HG03060 (cell line): ENCODE measurements around the gene CAMTA1.
"Not testable (repeated sequence)": the region's sequence is repeated elsewhere in the genome, so short reads cannot be mapped to it uniquely, and the experiment has no call there.

ENCODE experiments used
- ATAC-seq: cut with Tn5 transposase; IDR thresholded peaks from one replicate; pipeline ENCODE4 v1.9.1; 2021; ENCODE audit warnings: low read depth, moderate number of reproducible peaks; ENCODE audit not compliant: unreplicated experiment

Gene CAMTA1

DNA sequence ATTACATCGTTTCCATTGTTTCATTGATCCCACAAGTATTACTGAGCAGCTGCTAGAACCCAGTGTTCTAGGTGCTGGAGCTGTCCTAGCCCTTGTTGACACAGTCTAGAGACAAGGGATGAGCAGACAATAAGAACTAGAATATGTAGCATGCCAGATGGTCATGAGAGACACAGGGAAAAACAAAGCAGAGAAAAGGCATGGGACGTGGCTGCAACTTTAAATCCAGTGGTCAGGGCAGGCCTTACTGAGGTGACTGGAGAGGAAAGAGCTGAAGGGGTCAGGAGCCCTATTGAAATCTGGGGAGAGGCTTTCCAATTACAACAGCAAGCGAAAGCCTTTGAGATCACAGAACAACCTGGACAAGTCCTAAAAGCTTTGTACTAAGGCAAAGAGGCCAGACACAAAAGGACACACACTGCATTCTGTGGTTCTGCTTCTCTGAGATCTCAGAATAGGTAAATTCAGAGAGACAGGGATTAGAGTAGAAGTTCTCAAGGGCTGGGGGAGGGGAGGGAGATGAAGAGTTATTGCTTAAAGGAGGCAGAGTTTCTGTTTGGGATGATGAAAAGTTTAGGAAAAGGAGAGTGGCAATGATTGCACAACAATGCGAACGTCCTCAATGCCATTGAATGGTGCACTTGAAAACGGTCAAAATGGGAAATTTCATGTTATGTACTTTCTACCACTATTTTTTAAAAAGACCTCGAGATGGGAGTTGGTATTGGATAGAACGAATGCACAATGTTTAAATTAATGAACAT lies 518.5 kb downstream of the CAMTA1 start:
- ATAC-seq: no peak

DNA sequence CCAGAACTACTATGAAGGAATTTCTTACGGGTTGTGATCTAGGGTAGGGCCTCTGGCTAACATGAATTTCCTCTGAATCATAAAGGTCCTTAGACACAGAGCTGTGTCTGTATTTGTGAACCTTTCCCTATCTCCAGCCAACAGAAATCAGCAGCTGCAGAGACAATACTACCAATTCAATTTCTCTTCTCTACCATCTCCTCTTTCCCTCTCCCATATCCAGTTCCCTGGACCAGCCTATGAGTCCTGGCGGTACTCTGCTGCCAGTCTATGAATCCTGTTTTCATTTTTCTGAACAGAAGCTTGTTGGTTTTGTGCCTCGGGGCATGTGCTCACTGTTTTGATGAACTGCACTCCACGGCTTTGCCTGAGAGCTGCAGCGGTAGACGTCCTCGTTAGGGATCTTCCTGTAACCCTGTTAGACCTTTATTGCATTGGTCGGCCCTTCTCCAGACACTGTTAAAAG lies 527.9 kb downstream of the CAMTA1 start:
- no peak for ATAC-seq

DNA sequence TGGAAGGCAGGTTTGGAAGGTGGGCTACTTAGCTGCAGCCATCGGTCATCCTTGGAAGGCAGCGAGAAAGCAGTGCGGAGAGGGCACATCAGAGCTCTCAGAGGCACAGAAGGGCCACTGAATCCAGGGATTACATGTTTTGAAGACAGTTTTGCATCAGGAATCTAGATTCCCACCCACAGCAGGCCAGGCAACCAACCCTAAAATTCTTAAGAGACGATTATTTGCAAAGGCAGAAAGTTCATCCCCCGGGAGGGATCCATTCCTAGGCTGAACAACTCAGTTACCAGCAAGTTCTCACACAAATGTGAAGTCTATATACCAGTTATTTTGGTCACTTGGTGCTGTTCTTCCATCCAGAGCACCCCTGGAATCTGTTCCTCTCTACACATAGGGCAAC lies 528.6 kb downstream of the CAMTA1 start:
- ATAC-seq: no peak

DNA sequence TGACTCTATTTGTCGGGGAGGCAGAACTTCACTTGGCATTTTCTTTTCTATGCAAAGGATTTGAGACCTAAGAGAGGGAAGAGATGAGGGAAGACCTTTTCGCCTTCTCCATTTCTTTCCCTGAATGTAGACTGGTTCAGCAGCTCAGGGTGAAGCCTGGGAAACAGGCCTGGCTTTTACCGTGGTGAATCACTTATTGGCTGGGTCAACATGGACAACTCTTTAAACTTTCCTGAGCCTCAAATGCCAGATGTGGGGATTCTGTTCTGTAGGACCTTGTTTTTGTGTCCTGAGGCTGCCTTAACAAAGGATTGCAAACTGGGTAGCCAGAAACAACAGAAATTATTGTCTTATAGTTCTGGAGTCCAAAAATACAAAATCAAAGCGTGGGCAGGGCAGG lies 530.1 kb downstream of the CAMTA1 start:
- no peak for ATAC-seq

DNA sequence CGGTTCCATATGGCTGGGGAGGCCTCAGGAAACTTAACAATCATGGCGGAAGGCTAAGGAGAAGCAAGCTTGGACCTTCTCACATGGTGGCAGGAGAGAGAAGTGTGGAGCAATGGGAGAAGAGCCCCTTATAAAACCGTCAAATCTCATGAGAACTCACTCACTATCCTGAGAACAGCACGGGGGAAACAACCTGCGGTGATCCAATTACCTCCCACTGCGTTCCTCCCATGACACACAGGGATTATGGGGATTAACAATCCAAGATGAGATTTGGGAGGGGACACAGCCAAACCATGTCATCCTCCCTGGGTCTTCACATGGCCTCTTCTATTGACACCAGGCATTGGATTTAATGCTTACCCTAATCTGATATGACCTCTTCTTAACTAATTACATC lies 530.7 kb downstream of the CAMTA1 start:
- ATAC-seq: no peak

DNA sequence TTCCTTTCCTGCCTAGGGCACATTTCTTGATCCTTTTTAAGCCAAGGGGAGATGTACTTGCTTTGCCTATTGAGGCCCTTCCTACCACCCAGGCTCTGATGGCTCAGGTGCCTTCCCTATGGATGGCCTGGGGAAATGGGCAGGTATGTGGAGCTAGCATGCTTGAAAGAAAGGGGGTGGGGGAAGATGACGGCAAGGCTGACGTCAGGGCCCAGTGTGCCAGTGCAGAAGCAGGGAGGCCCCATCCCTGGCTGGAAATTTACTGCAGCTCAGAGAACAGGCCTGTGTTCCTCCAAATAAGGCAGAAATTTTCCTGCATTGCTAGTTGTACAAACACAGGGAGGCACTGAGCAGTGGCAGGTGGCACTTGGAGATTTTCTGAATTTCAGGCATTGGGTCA lies 532.6 kb downstream of the CAMTA1 start:
- ATAC-seq: no peak

DNA sequence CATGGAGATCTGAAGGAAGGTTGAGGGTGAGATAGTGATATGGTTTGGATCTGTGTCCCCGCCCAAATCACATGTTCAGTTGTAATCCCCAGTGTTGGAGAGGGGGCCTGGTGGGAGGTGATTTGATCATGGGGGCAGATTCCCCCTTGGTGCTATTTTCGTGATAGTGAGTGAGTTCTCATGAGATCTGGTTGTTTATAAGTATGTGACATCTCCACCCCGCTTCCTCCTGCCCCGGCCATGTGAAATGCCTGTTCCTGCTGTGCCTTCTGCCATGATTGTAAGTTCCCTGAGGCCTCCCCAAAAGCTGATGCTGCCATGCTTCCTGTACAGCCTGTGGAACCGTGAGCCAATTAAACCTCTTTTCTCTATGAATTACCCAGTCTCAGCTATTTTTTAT lies 533.9 kb downstream of the CAMTA1 start:
- no peak for ATAC-seq

DNA sequence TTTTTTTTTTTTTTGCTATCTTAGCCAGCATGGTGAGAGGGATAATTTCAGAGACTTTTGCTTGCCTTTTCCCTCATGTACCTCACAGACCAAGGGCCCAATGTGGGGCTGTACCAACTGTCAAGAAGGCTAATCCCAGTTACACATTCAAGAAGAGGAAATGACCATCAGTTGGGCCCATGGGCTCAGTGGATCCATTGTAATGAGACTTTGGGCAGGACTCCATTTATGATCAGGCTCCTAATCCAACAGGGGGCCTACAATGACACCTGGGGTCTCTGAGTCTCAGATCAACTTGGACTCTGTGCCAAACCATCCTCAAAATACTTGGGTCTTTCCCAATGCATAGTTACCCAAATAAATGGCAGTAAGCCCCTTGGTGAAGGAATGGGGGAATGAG lies 535.4 kb downstream of the CAMTA1 start:
- no peak for ATAC-seq

DNA sequence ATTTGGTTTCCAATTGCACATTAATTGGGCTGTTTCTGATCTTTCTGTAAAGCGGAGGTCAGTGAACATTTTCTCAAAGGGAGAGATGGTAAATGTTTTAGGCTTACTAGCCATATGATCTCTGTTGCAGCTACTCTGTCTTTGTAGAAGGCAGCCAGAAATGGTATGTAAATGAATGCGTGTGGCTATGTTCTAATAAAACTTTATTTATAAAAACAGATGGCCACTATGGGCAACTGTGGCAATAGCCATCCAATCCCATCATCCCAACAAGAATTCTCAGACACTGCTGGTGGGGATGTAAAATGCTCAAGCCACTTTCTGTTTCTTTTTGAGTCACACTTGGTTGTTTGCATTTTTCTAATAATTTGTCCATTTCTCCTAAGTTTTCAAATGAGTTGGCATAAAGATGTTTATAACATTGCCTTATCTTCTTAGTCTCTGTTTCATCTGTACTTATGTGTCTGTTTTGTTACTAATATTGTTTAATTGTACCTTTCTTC lies 537.1 kb downstream of the CAMTA1 start:
- ATAC-seq: no peak

DNA sequence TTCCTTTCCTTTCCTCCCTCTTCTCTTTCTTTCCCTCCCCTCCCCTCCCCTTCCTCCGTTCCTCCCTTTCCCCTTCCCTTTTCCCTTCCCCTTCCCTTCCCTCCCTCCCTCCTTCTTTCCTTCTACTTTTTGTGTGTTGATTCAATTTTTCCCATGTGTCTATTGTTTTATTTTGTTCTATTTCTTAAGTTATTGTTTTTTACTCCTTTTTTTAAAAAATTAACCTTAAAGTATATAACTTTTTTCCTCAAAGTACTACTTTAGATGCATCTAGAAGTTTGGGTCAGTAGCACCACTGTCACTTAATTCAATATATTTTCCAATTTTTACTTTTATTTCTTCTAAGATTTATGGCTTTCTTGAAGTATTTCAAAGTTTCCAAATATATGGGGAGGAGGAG lies 537.7 kb downstream of the CAMTA1 start:
- no peak for ATAC-seq

DNA sequence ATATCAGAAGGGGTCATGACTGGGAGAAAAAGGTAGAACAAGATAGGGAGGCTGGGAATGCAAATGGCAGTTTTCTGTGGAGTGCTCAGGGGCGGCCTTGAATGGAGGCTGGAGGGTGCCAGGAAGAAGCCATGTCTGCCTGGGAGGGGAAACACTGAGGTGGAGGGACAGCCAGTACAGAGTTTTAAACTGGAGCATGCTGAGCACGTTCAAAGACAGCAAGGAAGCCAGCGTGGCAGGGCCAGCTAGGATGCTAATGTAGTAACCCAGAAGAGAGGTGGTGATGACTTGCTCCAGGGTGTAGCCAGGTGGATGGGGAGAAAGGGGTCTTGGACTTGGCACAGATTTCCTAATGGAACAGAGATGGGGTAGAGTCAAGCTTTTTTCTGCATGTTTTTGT lies 540.0 kb downstream of the CAMTA1 start:
- no peak for ATAC-seq

DNA sequence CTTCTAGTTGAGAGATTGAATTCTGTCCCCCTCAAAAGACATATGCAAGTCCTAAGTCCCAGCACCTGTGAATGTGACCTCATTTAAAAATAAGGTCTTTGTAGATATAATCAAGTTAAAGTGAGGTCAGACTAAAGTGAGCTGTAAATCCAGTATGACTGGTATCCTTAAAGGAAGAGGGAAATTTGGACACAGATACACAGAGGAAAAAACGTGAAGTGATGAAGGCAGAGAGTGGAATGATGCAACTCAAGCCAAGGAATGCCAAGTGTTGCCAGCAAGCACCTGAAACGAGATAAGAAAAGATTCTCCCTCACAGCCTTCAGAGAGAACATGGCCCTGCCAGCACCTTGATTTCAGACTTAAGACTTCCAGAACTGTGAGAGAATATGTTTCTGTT lies 541.1 kb downstream of the CAMTA1 start:
- ATAC-seq: no peak

DNA sequence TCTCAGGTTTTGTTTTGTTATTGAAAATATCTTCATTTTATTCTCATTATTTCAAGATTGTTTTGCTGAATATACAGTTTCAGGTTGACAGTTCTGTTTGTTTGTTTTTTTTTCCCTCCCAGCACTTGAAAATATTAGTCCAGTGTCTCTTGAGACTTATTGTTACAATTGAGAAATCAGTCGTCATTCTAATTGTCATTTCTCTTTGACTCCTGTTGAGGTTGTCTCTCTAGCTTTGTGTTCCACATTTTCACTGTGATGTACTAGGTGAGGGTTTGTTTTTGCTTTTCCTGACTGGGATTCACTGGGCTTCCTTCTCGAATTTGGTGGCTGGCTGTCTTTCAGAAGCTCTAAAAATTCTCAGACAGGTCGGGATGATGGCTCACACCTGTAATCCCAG lies 542.6 kb downstream of the CAMTA1 start:
- ATAC-seq: no peak

DNA sequence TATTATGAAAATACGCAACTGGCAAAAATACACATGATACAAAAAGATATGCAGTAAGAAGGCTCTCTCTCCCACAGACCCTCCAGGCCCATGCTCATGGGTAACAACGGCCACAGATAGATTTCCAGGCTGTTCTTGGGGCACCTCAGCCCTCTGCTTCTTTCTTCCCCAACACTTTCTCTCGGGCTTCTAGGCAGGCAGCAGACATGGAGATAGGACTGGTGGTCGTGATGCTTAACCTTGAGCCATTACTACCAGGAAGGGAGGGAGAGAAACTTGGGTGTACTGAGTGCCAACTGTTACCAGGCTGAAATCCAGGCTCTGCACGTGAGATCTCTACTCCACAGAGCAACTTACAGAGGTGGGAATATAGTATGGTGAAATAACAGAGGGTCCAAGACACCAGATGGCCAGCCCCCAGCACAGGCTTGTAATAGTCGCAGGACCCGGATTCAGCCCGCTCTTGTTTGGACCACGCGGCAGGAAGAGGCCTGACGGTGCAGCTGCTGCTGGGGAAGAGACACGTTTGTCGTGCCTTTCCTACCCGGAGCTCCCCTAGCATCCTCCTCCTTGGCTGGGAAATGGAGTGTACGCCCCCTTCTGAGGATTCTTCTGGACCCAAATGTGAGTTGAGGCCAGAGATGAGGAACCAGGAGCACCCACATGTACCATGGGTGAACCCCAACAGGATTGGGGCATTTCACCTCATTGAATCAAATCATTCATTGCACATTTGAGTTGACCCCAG lies 544.8 kb downstream of the CAMTA1 start:
- no peak for ATAC-seq

DNA sequence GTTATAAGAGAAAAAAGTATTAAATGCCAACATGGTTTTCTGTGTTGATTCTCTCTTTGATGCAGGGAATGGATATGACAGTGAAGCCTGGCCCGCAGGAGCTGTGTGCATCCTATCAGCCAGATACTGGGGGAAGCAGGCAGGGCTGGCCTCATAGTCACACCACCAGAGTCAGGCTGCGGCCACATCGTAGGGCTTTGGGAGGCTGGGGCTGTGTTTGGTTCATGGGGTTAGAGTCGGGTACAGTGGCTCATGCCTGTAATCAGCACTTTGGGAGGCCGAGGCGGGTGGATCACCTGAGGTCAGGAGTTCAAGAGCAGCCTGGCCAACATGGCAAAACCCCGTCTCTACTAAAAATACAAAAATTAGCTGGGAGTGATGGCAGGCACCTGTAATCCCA lies 545.5 kb downstream of the CAMTA1 start:
- not testable (repeated sequence) for ATAC-seq

DNA sequence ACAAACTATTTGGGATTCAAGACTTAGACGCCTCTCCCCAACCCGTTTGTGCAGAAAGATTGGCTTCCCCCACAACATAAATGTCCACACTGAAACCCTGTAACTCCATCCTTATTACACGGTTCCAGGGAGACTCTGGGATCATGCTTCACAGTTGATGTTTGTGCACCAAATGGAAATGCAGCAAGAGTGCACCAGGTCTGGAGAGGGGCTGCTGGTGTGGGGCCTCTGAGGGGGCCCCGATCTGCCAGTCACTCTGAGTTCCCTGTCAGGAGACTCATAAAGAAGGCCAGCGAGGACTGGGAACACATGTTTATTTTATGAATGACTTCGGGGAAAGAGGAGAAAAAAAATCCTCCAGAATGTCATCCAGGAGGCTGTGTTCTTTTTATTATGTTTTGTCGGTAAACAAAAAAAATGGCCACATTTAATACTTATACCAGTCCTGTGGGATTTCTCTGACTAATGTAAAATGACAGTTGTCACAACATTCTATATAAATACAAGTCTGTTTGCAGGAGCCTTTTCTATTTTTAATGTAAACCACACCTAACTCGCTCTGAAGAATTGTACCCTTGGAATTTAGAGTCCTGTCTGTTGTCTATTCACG lies 546.8 kb downstream of the CAMTA1 start:
- ATAC-seq: no peak

DNA sequence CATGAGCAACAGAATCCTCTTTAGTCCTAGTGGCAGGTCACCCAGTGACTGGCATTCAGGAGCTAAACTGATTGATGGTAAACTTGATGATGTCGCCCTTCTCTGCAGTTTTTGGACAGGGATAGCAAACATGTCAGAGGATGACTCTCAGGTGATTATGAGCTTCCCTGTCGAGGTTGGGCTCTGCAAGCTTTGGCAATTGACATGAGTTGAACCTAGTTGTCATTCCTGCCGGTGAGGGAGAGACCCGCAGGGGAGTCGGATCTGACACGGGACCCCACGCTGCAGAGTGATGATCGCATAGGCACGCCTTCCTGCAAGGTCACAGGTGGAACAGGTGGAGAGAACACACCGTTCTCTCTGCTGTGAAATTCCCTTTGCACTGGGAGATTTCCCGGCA lies 547.8 kb downstream of the CAMTA1 start:
- no peak for ATAC-seq

DNA sequence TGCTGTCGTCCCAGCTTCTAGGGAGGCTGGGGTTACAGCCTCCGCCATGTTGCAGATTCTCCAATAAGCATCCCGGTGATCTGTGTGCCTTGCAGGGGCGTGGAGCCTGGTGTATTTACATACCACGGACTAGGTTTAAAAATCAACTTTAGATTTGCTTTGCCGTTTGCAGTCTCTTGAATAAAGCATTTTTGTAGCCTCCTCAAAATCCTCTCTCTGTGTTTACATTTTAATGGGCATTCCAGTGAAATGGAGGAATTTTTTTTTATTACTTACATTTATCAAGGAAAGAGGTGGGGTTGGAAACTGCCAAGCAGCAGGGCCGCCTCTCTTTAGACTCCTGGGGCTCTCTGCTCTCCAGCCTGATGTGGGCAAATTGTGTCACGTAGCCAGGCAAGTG lies 548.4 kb downstream of the CAMTA1 start:
- ATAC-seq: no peak

DNA sequence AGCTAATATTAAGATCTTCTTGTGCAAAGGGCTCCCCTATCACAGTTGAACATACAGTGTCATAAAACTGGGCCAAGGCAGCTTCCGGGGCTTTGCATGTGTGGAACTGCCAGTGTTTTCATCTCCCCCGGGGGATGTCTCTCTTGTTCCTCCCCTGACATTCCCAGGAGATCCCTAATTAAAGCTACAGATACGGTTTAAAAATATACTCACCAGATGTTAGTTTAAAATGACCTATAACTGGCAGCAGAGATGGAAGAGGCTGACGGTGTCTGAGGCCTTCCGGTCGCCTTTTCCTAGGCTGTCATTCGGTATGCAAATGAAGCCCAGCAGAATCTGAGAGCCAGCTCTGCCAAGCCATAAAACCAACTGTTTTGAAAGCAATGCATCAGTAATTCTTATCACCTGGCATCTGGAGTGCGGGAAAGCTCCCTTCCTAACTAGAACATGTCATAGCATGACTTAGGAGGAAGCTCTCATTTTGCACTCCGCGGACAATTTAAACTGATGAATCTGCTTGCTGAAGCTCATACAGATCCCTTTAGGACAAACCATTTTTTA lies 549.3 kb downstream of the CAMTA1 start:
- no peak for ATAC-seq

DNA sequence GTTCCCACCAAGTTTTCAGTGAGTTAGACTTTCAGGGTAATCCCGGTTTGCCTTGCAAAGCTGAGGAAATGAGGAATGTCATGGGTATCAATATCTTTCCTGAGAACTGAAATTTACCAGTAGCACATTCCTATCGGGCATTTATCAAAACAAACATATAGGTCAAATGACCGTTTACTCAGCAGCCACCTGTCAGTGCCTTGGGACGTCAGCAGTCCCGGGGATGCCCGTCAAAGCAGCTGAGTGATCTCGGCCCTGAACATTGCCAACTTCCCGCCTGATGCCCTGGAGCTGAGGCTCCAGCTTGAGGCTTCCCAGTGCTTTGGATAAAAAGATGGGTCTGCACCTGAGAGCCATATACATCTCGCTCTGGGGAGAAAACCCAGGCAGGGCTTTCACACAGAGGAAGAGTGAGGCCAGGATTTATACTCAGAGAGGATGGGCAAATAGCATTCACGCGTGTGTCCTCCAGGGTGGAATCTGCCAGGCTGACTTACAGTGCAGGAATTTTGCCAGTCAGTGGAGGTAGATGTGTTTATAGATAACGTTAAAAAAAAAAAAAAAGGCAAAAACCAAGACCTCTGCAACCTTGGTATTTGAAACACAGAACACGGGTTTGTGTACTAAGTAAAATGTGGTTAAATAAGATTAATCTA lies 550.1 kb downstream of the CAMTA1 start:
- no peak for ATAC-seq

DNA sequence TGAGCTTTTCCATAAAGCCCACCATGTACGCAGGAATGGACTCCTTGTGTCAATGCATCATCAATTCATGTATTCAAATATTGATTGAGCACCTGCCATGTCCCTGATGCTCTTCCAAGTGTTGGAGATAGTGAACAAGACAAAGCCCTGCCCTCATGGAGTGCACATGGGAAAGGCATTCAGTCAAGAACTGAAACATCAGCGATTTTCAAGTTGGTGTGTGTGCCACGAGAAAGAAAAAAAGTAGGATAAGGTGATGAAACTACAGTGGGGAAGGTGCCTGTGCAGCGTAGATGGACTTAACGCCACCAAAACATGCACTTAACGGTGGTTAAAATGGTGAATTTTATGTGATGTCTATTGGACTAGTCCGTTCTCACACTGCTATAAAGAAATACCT lies 553.2 kb downstream of the CAMTA1 start:
- ATAC-seq: no peak
